HG03521 (cell line): Measurements from ENCODE around the gene PRR3.
"Not testable (repeated sequence)": the region's sequence is repeated elsewhere in the genome, so short reads cannot be mapped to it uniquely, and the experiment has no call there.

Experiments used
- ATAC-seq: cut with Tn5 transposase; IDR thresholded peaks from one replicate; pipeline ENCODE4 v1.9.1; 2021; ENCODE audit warnings: mild to moderate bottlenecking, moderate library complexity; ENCODE audit not compliant: unreplicated experiment

The PRR3 gene

GRCh38 chr6:30570263-30570662 lies 13.2 kb downstream of the PRR3 start:
- ATAC-seq = no peak

GRCh38 chr6:30570740-30571074 lies 13.6 kb downstream of the PRR3 start:
- ATAC-seq = peak; percentile 14

GRCh38 chr6:30571075-30571761 lies 14.1 kb downstream of the PRR3 start, which contains the start of gene ABCF1:
TSS of gene ABCF1 (plus strand) at chr6:30571442. CDS start at chr6:30571488, 46 bp downstream.
- ATAC-seq = peak; percentile 95

- ATAC-seq = no peak
Measured at GRCh38 chr6:30571762-30572082, 14.6 kb downstream of the PRR3 start.

GRCh38 chr6:30572148-30572547 lies 15.1 kb downstream of the PRR3 start:
- ATAC-seq = no peak

GRCh38 chr6:30573113-30573512 lies 16.0 kb downstream of the PRR3 start:
- no peak for ATAC-seq

GRCh38 chr6:30578051-30578450 lies 21.0 kb downstream of the PRR3 start:
- ATAC-seq = no peak

GRCh38 chr6:30583921-30584320 lies 26.8 kb downstream of the PRR3 start:
- ATAC-seq = no peak

GRCh38 chr6:30589754-30590358 lies 32.8 kb downstream of the PRR3 start:
- no peak for ATAC-seq

GRCh38 chr6:30590509-30590908 lies 33.4 kb downstream of the PRR3 start:
- no peak for ATAC-seq

- ATAC-seq = no peak
Measured at GRCh38 chr6:30591008-30591407, 33.9 kb downstream of the PRR3 start.

- no peak for ATAC-seq
Measured at GRCh38 chr6:30592287-30592686, 35.2 kb downstream of the PRR3 start.

GRCh38 chr6:30597315-30598144 lies 40.4 kb downstream of the PRR3 start:
- not testable (repeated sequence) for ATAC-seq

GRCh38 chr6:30598912-30599624 lies 42.0 kb downstream of the PRR3 start:
- no peak for ATAC-seq

- ATAC-seq = no peak
Measured at GRCh38 chr6:30599625-30600324, 42.7 kb downstream of the PRR3 start.

GRCh38 chr6:30600451-30600961 lies 43.4 kb downstream of the PRR3 start:
- ATAC-seq = no peak

GRCh38 chr6:30601436-30601814 lies 44.3 kb downstream of the PRR3 start:
- ATAC-seq = no peak

GRCh38 chr6:30601815-30602641 lies 44.9 kb downstream of the PRR3 start:
- ATAC-seq = no peak

- no peak for ATAC-seq
Measured at GRCh38 chr6:30603961-30604360, 46.9 kb downstream of the PRR3 start.

- no peak for ATAC-seq
Measured at GRCh38 chr6:30610065-30610464, 53.0 kb downstream of the PRR3 start.
